HG02798 (cell line): ENCODE results near the gene NIPSNAP2.
"Not testable (repeated sequence)": the region's sequence is repeated elsewhere in the genome, so short reads cannot be mapped to it uniquely, and the experiment has no call there.

Source experiments
- ATAC-seq: cut with Tn5 transposase; IDR thresholded peaks from one replicate; pipeline ENCODE4 v1.9.1; 2021; ENCODE audit warnings: mild to moderate bottlenecking; ENCODE audit not compliant: unreplicated experiment, poor library complexity

The NIPSNAP2 gene

DNA sequence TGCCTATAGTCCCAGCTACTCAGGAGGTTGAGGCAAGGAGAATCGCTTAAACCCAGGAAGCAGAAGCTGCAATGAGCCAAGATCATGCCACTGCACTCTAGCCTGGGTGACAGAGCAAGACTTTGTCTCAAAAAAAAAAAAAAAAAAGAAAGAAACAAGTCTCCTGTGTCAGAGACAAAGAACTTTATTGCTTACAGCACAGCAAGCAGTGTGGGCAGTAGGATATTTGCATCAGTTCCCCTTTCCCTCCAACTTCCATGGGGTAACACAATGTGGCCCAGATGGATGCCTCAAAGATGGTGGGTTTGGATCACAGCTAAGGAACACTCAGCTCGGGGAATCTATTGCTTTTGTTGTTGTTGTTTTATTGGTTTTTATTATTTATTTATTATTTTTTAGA lies 81.4 kb downstream of the NIPSNAP2 start:
- ATAC-seq: not testable (repeated sequence)

DNA sequence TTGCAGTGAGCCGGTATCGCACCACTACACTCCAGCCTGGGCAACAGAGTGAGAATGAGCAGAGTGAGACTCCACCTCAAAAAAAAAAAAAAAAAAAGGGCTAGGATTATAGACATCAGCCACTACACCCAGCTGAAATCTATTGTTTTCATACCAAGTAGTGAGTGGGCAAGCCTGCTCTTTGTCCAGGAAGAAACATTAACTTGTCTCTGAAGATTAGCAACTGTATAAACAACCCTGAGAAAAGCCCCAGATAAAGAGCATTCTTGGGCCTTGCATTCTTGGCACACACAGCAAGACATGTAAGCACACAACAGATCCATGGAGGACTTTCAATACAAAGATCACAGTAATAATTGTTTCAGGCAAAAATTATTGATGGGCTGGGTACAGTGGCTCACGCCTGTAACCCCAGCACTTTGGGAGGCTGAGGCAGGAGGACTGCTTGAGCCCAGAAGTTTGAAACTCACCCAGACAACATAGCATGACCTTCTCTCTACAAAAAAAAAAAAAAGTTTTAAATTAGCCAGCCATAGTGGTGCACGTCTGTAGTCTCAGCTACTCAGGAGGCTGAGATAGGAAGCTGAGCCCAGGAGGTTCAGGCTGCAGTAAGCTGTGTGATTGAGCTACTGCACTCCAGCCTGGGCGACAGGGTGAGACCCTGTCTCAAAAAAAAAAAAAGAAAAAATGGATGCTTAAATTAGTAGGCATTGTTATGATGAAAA lies 82.5 kb downstream of the NIPSNAP2 start:
- no peak for ATAC-seq

DNA sequence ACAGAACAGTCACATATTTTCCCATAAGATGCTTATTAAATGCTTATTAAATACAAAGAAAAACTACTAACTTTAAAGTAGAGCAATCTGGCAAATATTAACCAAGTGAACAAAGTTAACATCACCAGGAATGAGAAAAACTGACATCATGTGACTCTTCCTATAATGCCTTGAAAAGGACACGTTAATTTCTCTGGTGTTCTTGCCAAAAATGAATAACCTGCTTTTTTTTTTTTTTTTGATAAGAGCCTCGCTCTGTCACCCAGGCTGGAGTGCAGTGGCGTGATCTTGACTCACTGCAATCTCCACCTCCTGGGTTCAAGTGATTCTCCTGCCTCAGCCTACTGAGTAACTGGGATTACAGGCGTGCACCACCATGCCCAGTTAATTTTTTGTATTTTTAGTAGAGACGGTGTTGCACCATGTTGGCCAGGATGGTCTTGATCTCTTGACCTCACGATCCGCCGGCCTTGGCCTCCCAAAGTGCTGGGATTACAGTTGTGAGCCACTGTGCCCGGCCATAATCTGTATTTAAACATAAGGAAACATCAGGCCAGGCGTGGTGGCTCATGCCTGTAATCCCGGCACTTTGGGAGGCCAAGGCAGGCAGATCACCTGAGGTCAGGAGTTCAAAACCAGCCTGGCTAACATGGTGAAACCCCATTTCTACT lies 83.2 kb downstream of the NIPSNAP2 start:
- ATAC-seq: not testable (repeated sequence)

DNA sequence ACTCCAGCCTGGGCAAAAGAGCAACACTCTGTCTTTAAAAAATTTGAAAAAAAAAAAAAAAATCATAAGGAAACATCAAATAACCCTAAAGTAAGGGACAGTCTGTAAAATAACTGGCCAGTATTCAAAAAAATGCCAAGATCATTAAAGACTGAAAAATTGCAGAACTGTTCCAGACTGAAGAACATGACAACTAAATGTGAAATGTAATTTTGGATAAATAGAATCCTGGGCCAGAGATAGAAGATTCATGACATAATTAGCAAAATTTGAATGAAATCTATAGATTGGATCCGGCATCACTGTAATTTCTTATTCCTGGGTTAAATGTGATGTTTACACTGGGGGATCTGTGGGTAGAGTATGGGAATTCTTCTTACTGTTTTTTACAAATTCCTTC lies 83.9 kb downstream of the NIPSNAP2 start:
- no peak for ATAC-seq

DNA sequence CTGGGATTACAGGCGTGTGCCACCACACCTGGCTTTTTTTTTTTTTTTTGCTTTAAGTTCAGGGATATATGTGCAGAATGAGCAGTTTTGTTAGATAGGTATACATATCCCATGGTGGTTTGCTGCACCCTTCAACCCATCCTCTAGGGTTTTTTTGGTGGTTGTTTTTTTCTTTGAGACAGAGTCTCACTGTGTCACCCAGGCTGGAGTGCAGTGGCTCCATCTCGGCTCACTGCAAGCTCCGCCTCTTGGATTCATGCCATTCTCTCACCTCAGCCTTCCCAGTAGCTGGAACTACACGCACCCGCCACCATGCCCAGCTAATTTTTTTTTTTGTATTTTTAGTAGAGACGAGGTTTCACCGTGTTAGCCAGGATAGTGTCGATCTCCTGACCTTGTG lies 84.4 kb downstream of the NIPSNAP2 start:
- not testable (repeated sequence) for ATAC-seq
